CD4-positive, alpha-beta T cell treated with Interleukin-12 subunit alpha and Interleukin-12 subunit beta, for 1 hour (primary cell): ENCODE data around the gene TRAF3IP1.

Source experiments
- DNase-seq: peaks from one replicate; pipeline ENCODE4 v3.0.0-alpha.2; 2020

The TRAF3IP1 gene

GRCh38 chr2:238287737-238288649 is 32.3 kb upstream of the TRAF3IP1 start, which contains the start of gene PER2:
Gene PER2 (minus strand): TSS chr2:238288610. CDS start chr2:238277936, 10,674 bp downstream.
- DNase-seq = peak; percentile 44

GRCh38 chr2:238288650-238289573 is 31.4 kb upstream of the TRAF3IP1 start:
- DNase-seq = peak; percentile 99

- DNase-seq = no peak
Observed at GRCh38 chr2:238289574-238289973, 30.7 kb upstream of the TRAF3IP1 start.

- peak; percentile 56 for DNase-seq
Observed at GRCh38 chr2:238290091-238290509, 30.2 kb upstream of the TRAF3IP1 start.

- DNase-seq = no peak
Observed at GRCh38 chr2:238290715-238291549, 29.4 kb upstream of the TRAF3IP1 start.

- no peak for DNase-seq
Observed at GRCh38 chr2:238291550-238292281, 28.6 kb upstream of the TRAF3IP1 start.

GRCh38 chr2:238294046-238294392 is 26.3 kb upstream of the TRAF3IP1 start:
- no peak for DNase-seq

GRCh38 chr2:238294393-238295143 is 25.8 kb upstream of the TRAF3IP1 start:
- DNase-seq = no peak

GRCh38 chr2:238295144-238296112 is 24.9 kb upstream of the TRAF3IP1 start:
- no peak for DNase-seq

- no peak for DNase-seq
Observed at GRCh38 chr2:238296638-238297457, 23.5 kb upstream of the TRAF3IP1 start.

GRCh38 chr2:238299803-238300202 is 20.5 kb upstream of the TRAF3IP1 start:
- no peak for DNase-seq

GRCh38 chr2:238302087-238302486 is 18.2 kb upstream of the TRAF3IP1 start:
- no peak for DNase-seq

- DNase-seq = no peak
Observed at GRCh38 chr2:238302751-238303150, 17.6 kb upstream of the TRAF3IP1 start.

- no peak for DNase-seq
Observed at GRCh38 chr2:238304116-238304515, 16.2 kb upstream of the TRAF3IP1 start.

- no peak for DNase-seq
Observed at GRCh38 chr2:238305092-238305862, 15.0 kb upstream of the TRAF3IP1 start.

GRCh38 chr2:238305965-238306671 is 14.2 kb upstream of the TRAF3IP1 start:
- no peak for DNase-seq

GRCh38 chr2:238306672-238306998 is 13.7 kb upstream of the TRAF3IP1 start:
- no peak for DNase-seq

GRCh38 chr2:238308177-238308576 is 12.1 kb upstream of the TRAF3IP1 start:
- DNase-seq = no peak
